GM19397 (cell line): Measurements from ENCODE around the gene MIA2.
"Not testable (repeated sequence)": the region's sequence is repeated elsewhere in the genome, so short reads cannot be mapped to it uniquely, and the experiment has no call there.

Experiments used
- ATAC-seq: cut with Tn5 transposase; IDR thresholded peaks from one replicate; pipeline ENCODE4 v1.9.1; 2021; ENCODE audit warnings: mild to moderate bottlenecking, moderate library complexity; ENCODE audit not compliant: unreplicated experiment

MIA2 gene

GRCh38 chr14:39233680-39234326 is at the start of gene MIA2:
Gene MIA2 (plus strand): TSS chr14:39233915. CDS start chr14:39234115, 200 bp downstream.
- no peak for ATAC-seq

- no peak for ATAC-seq
Measured at GRCh38 chr14:39184628-39185255, 49.0 kb upstream of the MIA2 start.

GRCh38 chr14:39185256-39186049 is 48.3 kb upstream of the MIA2 start:
- no peak for ATAC-seq

- ATAC-seq: no peak
Measured at GRCh38 chr14:39186941-39187525, 46.7 kb upstream of the MIA2 start.

- no peak for ATAC-seq
Measured at GRCh38 chr14:39203659-39204606, 29.8 kb upstream of the MIA2 start.

GRCh38 chr14:39207430-39207829 is 26.3 kb upstream of the MIA2 start:
- not testable (repeated sequence) for ATAC-seq

GRCh38 chr14:39211109-39211741 is 22.5 kb upstream of the MIA2 start:
- ATAC-seq: no peak

GRCh38 chr14:39212034-39212433 is 21.7 kb upstream of the MIA2 start:
- ATAC-seq: no peak

GRCh38 chr14:39212693-39213092 is 21.0 kb upstream of the MIA2 start:
- ATAC-seq: no peak

GRCh38 chr14:39217214-39217879 is 16.4 kb upstream of the MIA2 start:
- ATAC-seq: no peak

GRCh38 chr14:39218171-39218769 is 15.4 kb upstream of the MIA2 start:
- ATAC-seq: no peak

- no peak for ATAC-seq
Measured at GRCh38 chr14:39219075-39219499, 14.6 kb upstream of the MIA2 start.

GRCh38 chr14:39220473-39220872 is 13.2 kb upstream of the MIA2 start:
- ATAC-seq: not testable (repeated sequence)

GRCh38 chr14:39228044-39228443 is 5.7 kb upstream of the MIA2 start:
- no peak for ATAC-seq

- no peak for ATAC-seq
Measured at GRCh38 chr14:39228509-39229221, 5.0 kb upstream of the MIA2 start.

- ATAC-seq: no peak
Measured at GRCh38 chr14:39229222-39229543, 4.5 kb upstream of the MIA2 start.

GRCh38 chr14:39229601-39230110 is 4.1 kb upstream of the MIA2 start:
- ATAC-seq: no peak

- ATAC-seq: no peak
Measured at GRCh38 chr14:39230416-39231035, 3.2 kb upstream of the MIA2 start.
